T47D (cell line): Measurements from ENCODE around the gene CHMP3.

Experiments used
- DNase-seq, 2 experiments: peaks; one replicate each; pipeline versions ENCODE4 v3.0.0 to v3.0.0-alpha.2; 2011 to 2012; ENCODE audit warnings: low read depth in 1 of 2, low spot score in 1 of 2
- JUND ChIP-seq: IDR thresholded peaks from 2 replicates; pipeline ENCODE4 v1.6.1; 2012; ENCODE audit warnings: low read depth
- in situ Hi-C: cut with HindIII; loops from 2 replicates; pipeline ENCODE4 v1.10.0; 2016; ENCODE audit warnings: low sequenced_read_pairs, low pct_unique_long_range_greater_than_20kb

Gene CHMP3

GRCh38 chr2:86543793-86544192 is 19.4 kb downstream of the CHMP3 start:
- TF ChIP-seq JUND = no peak
- no peak for DNase-seq
- in situ Hi-C loops = no loop called here

GRCh38 chr2:86543335-86543734 is 19.9 kb downstream of the CHMP3 start:
- no peak for TF ChIP-seq JUND
- in situ Hi-C loops = no loop called here
- no peak for DNase-seq

GRCh38 chr2:86542814-86543213 is 20.4 kb downstream of the CHMP3 start:
- in situ Hi-C loops = no loop called here
- DNase-seq = no peak
- no peak for TF ChIP-seq JUND

- in situ Hi-C loops = no loop called here
These were observed 21.9 kb downstream of the CHMP3 start for GRCh38 chr2:86541334-86541733.

GRCh38 chr2:86533589-86533988 is 29.7 kb downstream of the CHMP3 start:
- DNase-seq = no peak
- TF ChIP-seq JUND = no peak
- in situ Hi-C loops = no loop called here

More at GRCh38 chr2:86541334-86541733, 21.9 kb downstream of the CHMP3 start:
- no peak for DNase-seq
- no peak for TF ChIP-seq JUND

- no peak for TF ChIP-seq JUND
- in situ Hi-C loops = no loop called here
- DNase-seq = no peak
These were observed 37.6 kb downstream of the CHMP3 start for GRCh38 chr2:86525421-86526340.

GRCh38 chr2:86523491-86523890 is 39.8 kb downstream of the CHMP3 start:
- in situ Hi-C loops = no loop called here
- DNase-seq = no peak
- no peak for TF ChIP-seq JUND

GRCh38 chr2:86522711-86523110 is 40.5 kb downstream of the CHMP3 start:
- no peak for TF ChIP-seq JUND
- in situ Hi-C loops = no loop called here
- no peak for DNase-seq

- DNase-seq = no peak
- in situ Hi-C loops = no loop called here
- no peak for TF ChIP-seq JUND
These were observed 41.3 kb downstream of the CHMP3 start for GRCh38 chr2:86521922-86522321.

GRCh38 chr2:86520153-86520552 is 43.1 kb downstream of the CHMP3 start:
- in situ Hi-C loops = no loop called here
- no peak for DNase-seq
- no peak for TF ChIP-seq JUND

- DNase-seq = no peak
- no peak for TF ChIP-seq JUND
- in situ Hi-C loops = no loop called here
These were observed 43.9 kb downstream of the CHMP3 start for GRCh38 chr2:86519349-86519748.

- in situ Hi-C loops = no loop called here
- no peak for TF ChIP-seq JUND
- DNase-seq = peak in 1 of 2 experiments; percentile 46
These were observed 44.8 kb downstream of the CHMP3 start for GRCh38 chr2:86518481-86518880.

- DNase-seq = no peak
- in situ Hi-C loops = no loop called here
- TF ChIP-seq JUND = no peak
These were observed 49.1 kb downstream of the CHMP3 start for GRCh38 chr2:86513948-86514660.
